ENCODE results near the gene PACS2. TPM values are rescaled to one million over a fixed set of nuclear protein-coding genes. Genes with fewer than 3 reads are reported as not detected.

Gene PACS2
- total RNA-seq, 1 experiment from 2014 or later, result 55.2 TPM

DNA sequence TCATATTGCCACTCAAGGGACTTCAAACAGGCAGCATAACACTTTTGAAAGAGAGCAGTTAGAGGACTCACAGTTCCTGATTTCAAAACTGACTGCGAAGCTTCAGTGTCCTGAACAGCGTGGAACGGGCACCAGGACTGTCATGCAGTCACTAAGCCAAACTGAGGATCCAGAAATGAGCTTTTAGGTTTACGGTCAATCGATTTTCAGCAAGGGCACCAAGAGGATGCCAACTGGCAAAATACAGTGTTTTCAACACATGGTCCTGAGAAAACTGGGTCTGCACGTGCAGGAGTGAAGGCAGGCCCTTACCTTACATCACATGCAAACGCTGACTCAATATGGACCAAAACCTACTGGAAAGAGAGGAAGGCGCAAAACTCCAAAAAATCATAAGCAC is 29.4 kb upstream of the PACS2 start:
- intact Hi-C loops (cut with micrococcal nuclease; ENCODE audit: unreplicated experiment), result loop anchor here (10.0 kb wide), 1 partner anchor 190 kb away; no protein-coding TSS in a partner anchor
- DNase-seq (ENCODE audit: low read depth, low spot score), result no peak
- no peak overlapping the region for H3K4me3 ChIP-seq (ENCODE audit: low read depth in 2 of 2, low read length in 2 of 2)
- H3K9me3 ChIP-seq (ENCODE audit: control insufficient read depth, insufficient read depth, low read depth, low read length), result no peaks in the 10 kb centered on the region
- no peak overlapping the region for H3K27ac ChIP-seq (ENCODE audit: low read length)
- no peaks in the 10 kb centered on the region for H3K27me3 ChIP-seq (ENCODE audit: control insufficient read depth, insufficient read depth, low read length)
- H3K4me1 ChIP-seq (ENCODE audit: control insufficient read depth, insufficient read depth, low read length), result no peaks in the 10 kb centered on the region
- BruUV-seq (replicated peaks), result TSS peak; percentile 51
- ATAC-seq, result no peak
- in situ Hi-C loops (cut with HindIII; ENCODE audit: low pct_unique_long_range_greater_than_20kb, low sequenced_read_pairs), result no loop called here
- no peaks in the 10 kb centered on the region for H3K36me3 ChIP-seq (ENCODE audit: control insufficient read depth, insufficient read depth, low read length)
- ChIA-PET POLR2A (no interaction called here), CTCF (no interaction called here)
- TF ChIP-seq REST (IDR thresholded peaks at IDR 0.05; ENCODE audit: insufficient read depth in 1 of 2, low read depth in 2 of 2, low read length in 1 of 2) (no peak), TCF7L2 (IDR thresholded peaks at IDR 0.05; ENCODE audit: low read depth, low read length) (no peak)

- Histone ChIP-seq H3K27ac (ENCODE audit: low read length) (no peak overlapping the region), H3K4me3 (ENCODE audit: low read depth in 2 of 2, low read length in 2 of 2) (no peak overlapping the region), H3K4me1 (ENCODE audit: control insufficient read depth, insufficient read depth, low read length) (no peaks in the 10 kb centered on the region), H3K27me3 (ENCODE audit: control insufficient read depth, insufficient read depth, low read length) (no peaks in the 10 kb centered on the region), H3K9me3 (ENCODE audit: control insufficient read depth, insufficient read depth, low read depth, low read length) (no peaks in the 10 kb centered on the region), H3K36me3 (ENCODE audit: control insufficient read depth, insufficient read depth, low read length) (no peaks in the 10 kb centered on the region)
- TF ChIP-seq, protein P1, sequence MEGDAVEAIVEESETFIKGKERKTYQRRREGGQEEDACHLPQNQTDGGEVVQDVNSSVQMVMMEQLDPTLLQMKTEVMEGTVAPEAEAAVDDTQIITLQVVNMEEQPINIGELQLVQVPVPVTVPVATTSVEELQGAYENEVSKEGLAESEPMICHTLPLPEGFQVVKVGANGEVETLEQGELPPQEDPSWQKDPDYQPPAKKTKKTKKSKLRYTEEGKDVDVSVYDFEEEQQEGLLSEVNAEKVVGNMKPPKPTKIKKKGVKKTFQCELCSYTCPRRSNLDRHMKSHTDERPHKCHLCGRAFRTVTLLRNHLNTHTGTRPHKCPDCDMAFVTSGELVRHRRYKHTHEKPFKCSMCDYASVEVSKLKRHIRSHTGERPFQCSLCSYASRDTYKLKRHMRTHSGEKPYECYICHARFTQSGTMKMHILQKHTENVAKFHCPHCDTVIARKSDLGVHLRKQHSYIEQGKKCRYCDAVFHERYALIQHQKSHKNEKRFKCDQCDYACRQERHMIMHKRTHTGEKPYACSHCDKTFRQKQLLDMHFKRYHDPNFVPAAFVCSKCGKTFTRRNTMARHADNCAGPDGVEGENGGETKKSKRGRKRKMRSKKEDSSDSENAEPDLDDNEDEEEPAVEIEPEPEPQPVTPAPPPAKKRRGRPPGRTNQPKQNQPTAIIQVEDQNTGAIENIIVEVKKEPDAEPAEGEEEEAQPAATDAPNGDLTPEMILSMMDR (IDR thresholded peaks at IDR 0.05), result no peak
- TF ChIP-seq POLR2AphosphoS5 (IDR thresholded peaks at IDR 0.05; ENCODE audit: low read depth, low read length) (no peak), TCF7L2 (IDR thresholded peaks at IDR 0.05; ENCODE audit: low read depth, low read length) (no peak), SIN3A (IDR thresholded peaks at IDR 0.05; ENCODE audit: borderline replicate concordance, insufficient read depth, low read depth, low read length) (no peak), REST (IDR thresholded peaks at IDR 0.05; ENCODE audit: insufficient read depth in 1 of 2, low read depth in 2 of 2, low read length in 1 of 2) (no peak)
- ATAC-seq (no peak), DNase-seq (ENCODE audit: low read depth, low spot score) (no peak)
- in situ Hi-C loops (cut with HindIII; ENCODE audit: low pct_unique_long_range_greater_than_20kb, low sequenced_read_pairs), result no loop called here
- no TSS peak for BruUV-seq (replicated peaks)
- POLR2A ChIA-PET, result no interaction called here
- CTCF ChIA-PET, result no interaction called here
- intact Hi-C loops (cut with micrococcal nuclease; ENCODE audit: unreplicated experiment), result loop anchor here (10.0 kb wide), 1 partner anchor 192 kb away; no protein-coding TSS in a partner anchor
Observed at GRCh38 chr14:105286759-105287144, 27.8 kb upstream of the PACS2 start.
